ENCODE data around the gene SHISA6. TPM values are rescaled to one million over a fixed set of nuclear protein-coding genes. Genes with fewer than 3 reads are reported as not detected.

SHISA6 gene
- total RNA-seq, 1 donor from 2014 or later, result not detected

DNA sequence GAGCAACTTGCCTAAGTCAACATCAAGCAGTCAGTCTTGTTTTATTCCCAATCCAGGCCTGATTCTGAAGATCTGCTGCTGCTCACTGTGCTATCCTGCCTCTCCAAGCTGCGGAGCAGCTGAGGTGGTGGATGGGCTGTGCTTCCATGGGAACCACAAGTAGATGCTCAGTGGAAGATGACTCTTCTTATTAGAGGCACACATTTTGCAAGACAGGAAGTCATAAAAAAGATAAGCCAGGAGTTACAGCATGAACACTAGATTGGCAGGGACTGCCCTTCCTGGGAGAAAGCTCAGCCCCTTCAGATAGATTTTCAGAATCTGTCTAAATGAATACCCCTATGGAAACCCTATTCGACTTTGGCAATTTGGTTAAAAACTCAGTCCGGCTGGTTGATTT, 143.1 kb downstream of the SHISA6 start:
- Mint-ChIP-seq H3K27ac (ENCODE audit: unreplicated experiment) (no peak overlapping the region), H3K9me3 (ENCODE audit: unreplicated experiment) (peaks cover 14% of the 10 kb centered on the region)

DNA sequence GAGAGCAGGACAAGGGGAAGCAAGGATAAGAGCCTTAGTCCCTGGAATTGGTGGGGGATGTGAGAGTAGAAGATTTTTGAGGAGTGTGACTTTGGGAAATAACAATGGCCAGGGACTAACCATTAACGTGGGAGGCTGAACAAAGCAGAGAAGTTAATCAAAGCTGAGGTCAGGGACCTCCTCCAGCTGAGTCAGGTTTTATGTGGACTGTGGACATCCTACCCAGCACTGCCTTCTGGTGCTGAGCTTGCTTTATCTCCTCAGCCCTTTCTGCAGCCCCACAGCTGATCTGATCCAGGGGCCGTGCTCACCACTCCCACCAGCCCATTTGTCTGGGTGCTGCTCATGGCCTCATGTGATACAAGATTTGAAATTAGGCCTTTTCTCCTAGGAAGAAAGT, 146.6 kb downstream of the SHISA6 start:
- DNase-seq (ENCODE audit: low read depth) (no peak), FAIRE-seq (no peak)
- Histone ChIP-seq H3K27ac (ENCODE audit: low read depth, low read length) (no peak overlapping the region), H3K4me3 (ENCODE audit: insufficient read depth, low read depth, low read length) (no peak overlapping the region), H4K20me1 (ENCODE audit: insufficient read depth, low read length) (no peaks in the 10 kb centered on the region), H3K27me3 (ENCODE audit: insufficient read depth, low read length) (no peaks in the 10 kb centered on the region), H3K36me3 (ENCODE audit: insufficient read depth, low read length) (no peaks in the 10 kb centered on the region), H3K9ac (ENCODE audit: low read length) (no peak overlapping the region), H3K9me3 (ENCODE audit: insufficient read depth, low read depth, low read length) (peaks cover 15% of the 10 kb centered on the region), H3K79me2 (ENCODE audit: insufficient read depth, low read length) (no peaks in the 10 kb centered on the region), H3K4me1 (ENCODE audit: insufficient read depth, low read length) (no peaks in the 10 kb centered on the region), H2AFZ (ENCODE audit: low read depth, low read length) (no peak overlapping the region), H3K4me2 (ENCODE audit: low read length) (no peak overlapping the region)
- no peak overlapping the region for H3K27ac Mint-ChIP-seq (ENCODE audit: unreplicated experiment)
- peaks cover 17% of the 10 kb centered on the region for H3K9me3 Mint-ChIP-seq (ENCODE audit: unreplicated experiment)
- H3K4me1 Mint-ChIP-seq (ENCODE audit: low read depth, unreplicated experiment), result no peaks in the 10 kb centered on the region
- TF ChIP-seq, protein P1, sequence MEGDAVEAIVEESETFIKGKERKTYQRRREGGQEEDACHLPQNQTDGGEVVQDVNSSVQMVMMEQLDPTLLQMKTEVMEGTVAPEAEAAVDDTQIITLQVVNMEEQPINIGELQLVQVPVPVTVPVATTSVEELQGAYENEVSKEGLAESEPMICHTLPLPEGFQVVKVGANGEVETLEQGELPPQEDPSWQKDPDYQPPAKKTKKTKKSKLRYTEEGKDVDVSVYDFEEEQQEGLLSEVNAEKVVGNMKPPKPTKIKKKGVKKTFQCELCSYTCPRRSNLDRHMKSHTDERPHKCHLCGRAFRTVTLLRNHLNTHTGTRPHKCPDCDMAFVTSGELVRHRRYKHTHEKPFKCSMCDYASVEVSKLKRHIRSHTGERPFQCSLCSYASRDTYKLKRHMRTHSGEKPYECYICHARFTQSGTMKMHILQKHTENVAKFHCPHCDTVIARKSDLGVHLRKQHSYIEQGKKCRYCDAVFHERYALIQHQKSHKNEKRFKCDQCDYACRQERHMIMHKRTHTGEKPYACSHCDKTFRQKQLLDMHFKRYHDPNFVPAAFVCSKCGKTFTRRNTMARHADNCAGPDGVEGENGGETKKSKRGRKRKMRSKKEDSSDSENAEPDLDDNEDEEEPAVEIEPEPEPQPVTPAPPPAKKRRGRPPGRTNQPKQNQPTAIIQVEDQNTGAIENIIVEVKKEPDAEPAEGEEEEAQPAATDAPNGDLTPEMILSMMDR (IDR thresholded peaks at IDR 0.05; ENCODE audit: insufficient read depth, low read depth, low read length), result no peak
- no peak for TF ChIP-seq EZH2 (IDR thresholded peaks at IDR 0.05; ENCODE audit: insufficient read depth, low read length)
- H3K4me3 Mint-ChIP-seq (ENCODE audit: unreplicated experiment), result no peak overlapping the region
- H3K27me3 Mint-ChIP-seq (ENCODE audit: low read depth, unreplicated experiment), result no peaks in the 10 kb centered on the region
- H3K36me3 Mint-ChIP-seq (ENCODE audit: low read depth, unreplicated experiment), result peaks cover 4% of the 10 kb centered on the region

More for the DNA sequence above, 143.1 kb downstream of the SHISA6 start:
- H3K27me3 ChIP-seq (ENCODE audit: insufficient read depth, low read length), result no peaks in the 10 kb centered on the region
- H3K36me3 Mint-ChIP-seq (ENCODE audit: low read depth, unreplicated experiment), result peaks cover 4% of the 10 kb centered on the region
- no peaks in the 10 kb centered on the region for H4K20me1 ChIP-seq (ENCODE audit: insufficient read depth, low read length)
- H3K36me3 ChIP-seq (ENCODE audit: insufficient read depth, low read length), result no peaks in the 10 kb centered on the region
- no peaks in the 10 kb centered on the region for H3K4me1 ChIP-seq (ENCODE audit: insufficient read depth, low read length)
- no peaks in the 10 kb centered on the region for H3K79me2 ChIP-seq (ENCODE audit: insufficient read depth, low read length)
- DNase-seq (ENCODE audit: low read depth) (no peak), FAIRE-seq (no peak)
- no peak overlapping the region for H2AFZ ChIP-seq (ENCODE audit: low read depth, low read length)
- no peaks in the 10 kb centered on the region for H3K4me1 Mint-ChIP-seq (ENCODE audit: low read depth, unreplicated experiment)
- H3K9ac ChIP-seq (ENCODE audit: low read length), result no peak overlapping the region
- no peaks in the 10 kb centered on the region for H3K27me3 Mint-ChIP-seq (ENCODE audit: low read depth, unreplicated experiment)
- TF ChIP-seq EZH2 (IDR thresholded peaks at IDR 0.05; ENCODE audit: insufficient read depth, low read length), result no peak
- TF ChIP-seq, protein P1 (IDR thresholded peaks at IDR 0.05; ENCODE audit: insufficient read depth, low read depth, low read length), result no peak
- H3K9me3 ChIP-seq (ENCODE audit: insufficient read depth, low read depth, low read length), result peaks cover 11% of the 10 kb centered on the region
- H3K4me2 ChIP-seq (ENCODE audit: low read length), result no peak overlapping the region
- H3K4me3 ChIP-seq (ENCODE audit: insufficient read depth, low read depth, low read length), result no peak overlapping the region
- H3K27ac ChIP-seq (ENCODE audit: low read depth, low read length), result no peak overlapping the region
- no peak overlapping the region for H3K4me3 Mint-ChIP-seq (ENCODE audit: unreplicated experiment)

DNA sequence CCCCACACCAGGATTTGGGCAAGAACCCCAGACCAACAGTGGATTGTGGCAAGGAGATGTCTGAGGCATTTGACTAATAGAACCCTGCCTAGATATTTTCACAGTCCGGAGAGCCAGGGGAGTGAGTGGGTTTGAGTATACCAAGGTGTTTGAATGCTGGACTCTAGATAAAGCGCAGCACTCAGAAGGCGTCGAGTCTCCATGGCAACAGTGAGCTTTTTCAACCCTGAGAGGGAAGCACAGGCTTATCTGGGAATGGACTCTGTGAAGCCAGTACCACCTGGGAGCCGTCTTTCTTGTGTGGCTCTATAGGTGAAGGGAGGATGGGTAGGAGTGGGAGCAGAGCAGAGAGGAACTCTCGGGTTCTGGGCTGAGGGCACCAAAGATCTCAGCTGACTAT, 147.0 kb downstream of the SHISA6 start:
- H3K4me3 Mint-ChIP-seq (ENCODE audit: unreplicated experiment), result no peak overlapping the region
- Histone ChIP-seq H3K9ac (ENCODE audit: low read length) (no peak overlapping the region), H2AFZ (ENCODE audit: low read depth, low read length) (no peak overlapping the region), H3K4me1 (ENCODE audit: insufficient read depth, low read length) (no peaks in the 10 kb centered on the region), H3K4me2 (ENCODE audit: low read length) (no peak overlapping the region), H3K27ac (ENCODE audit: low read depth, low read length) (no peak overlapping the region), H3K4me3 (ENCODE audit: insufficient read depth, low read depth, low read length) (no peak overlapping the region), H3K27me3 (ENCODE audit: insufficient read depth, low read length) (no peaks in the 10 kb centered on the region), H3K79me2 (ENCODE audit: insufficient read depth, low read length) (no peaks in the 10 kb centered on the region), H4K20me1 (ENCODE audit: insufficient read depth, low read length) (no peaks in the 10 kb centered on the region), H3K9me3 (ENCODE audit: insufficient read depth, low read depth, low read length) (peaks cover 15% of the 10 kb centered on the region), H3K36me3 (ENCODE audit: insufficient read depth, low read length) (no peaks in the 10 kb centered on the region)
- H3K36me3 Mint-ChIP-seq (ENCODE audit: low read depth, unreplicated experiment), result peaks cover 4% of the 10 kb centered on the region
- TF ChIP-seq, protein P1 (IDR thresholded peaks at IDR 0.05; ENCODE audit: insufficient read depth, low read depth, low read length), result no peak
- TF ChIP-seq EZH2 (IDR thresholded peaks at IDR 0.05; ENCODE audit: insufficient read depth, low read length), result no peak
- no peak for FAIRE-seq
- no peak for DNase-seq (ENCODE audit: low read depth)
- peaks cover 17% of the 10 kb centered on the region for H3K9me3 Mint-ChIP-seq (ENCODE audit: unreplicated experiment)
- no peak overlapping the region for H3K27ac Mint-ChIP-seq (ENCODE audit: unreplicated experiment)
- H3K4me1 Mint-ChIP-seq (ENCODE audit: low read depth, unreplicated experiment), result no peaks in the 10 kb centered on the region
- H3K27me3 Mint-ChIP-seq (ENCODE audit: low read depth, unreplicated experiment), result no peaks in the 10 kb centered on the region

Measured in astrocyte (in vitro differentiated cells and primary cell).